Measurements from ENCODE around the gene PHF21B. TPM values are rescaled to one million over a fixed set of nuclear protein-coding genes. Genes with fewer than 3 reads are reported as not detected.

PHF21B gene
- total and polyA plus RNA-seq, 2 experiments from 2014 or later, result 20.6 to 149 TPM

DNA sequence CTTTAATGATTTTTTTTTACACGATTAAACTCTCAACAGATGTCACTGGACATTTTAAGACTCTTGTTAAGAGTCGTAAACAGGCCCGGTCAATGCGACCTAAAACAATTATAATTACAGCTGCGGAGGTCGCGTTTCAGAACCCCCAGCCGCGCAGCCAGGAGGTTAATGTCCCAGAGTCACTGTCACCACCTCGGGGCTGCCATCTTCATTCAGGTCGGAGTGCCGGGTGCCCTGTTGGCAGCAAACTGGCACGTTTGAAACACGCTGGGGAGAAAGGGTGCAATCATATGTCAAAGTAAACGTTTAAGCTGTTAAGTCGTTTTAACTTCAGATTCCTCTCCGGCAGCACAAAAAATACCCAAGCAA is 711 bp upstream of the PHF21B start:
- Histone ChIP-seq H3K4me2 (peak overlapping the region; percentile 81), H3K9me2 (ENCODE audit: insufficient read depth) (no peaks in the 10 kb centered on the region), H2AFZ (no peak overlapping the region), H3K27ac (ENCODE audit: low read depth) (peak overlapping the region; percentile 93), H3K27me3 (ENCODE audit: insufficient read depth) (no peaks in the 10 kb centered on the region), H3K36me3 (ENCODE audit: insufficient read depth) (peaks cover under 1% of the 10 kb centered on the region), H3K4me1 (ENCODE audit: insufficient read depth) (peaks cover 23% of the 10 kb centered on the region), H4K20me1 (replicated peaks; ENCODE audit: insufficient read depth) (peaks cover 3% of the 10 kb centered on the region; the same call in 1 of the 2 replicates), H3K4me3 (peak overlapping the region; percentile 67), H3F3A (replicated peaks; ENCODE audit: low read depth) (0 out of 2 replicates have a peak, but pooled peaks cover 6% of the 10 kb centered on the region), H3K79me2 (replicated peaks; ENCODE audit: insufficient read depth) (peaks cover 30% of the 10 kb centered on the region)
- H3K4me1 Mint-ChIP-seq, result peaks cover 33% of the 10 kb centered on the region
- H3K27ac Mint-ChIP-seq, result peak overlapping the region; percentile 91
- ATAC-seq (no peak), DNase-seq (ENCODE audit: low spot score) (no peak)
- no peaks in the 10 kb centered on the region for H3K9me3 Mint-ChIP-seq
- TF ChIP-seq JUNB (IDR thresholded peaks at IDR 0.05; ENCODE audit: unreplicated experiment), result no peak
- no peak for TF ChIP-seq POLR2AphosphoS5 (IDR thresholded peaks at IDR 0.05; ENCODE audit: low read depth)
- no peak for TF ChIP-seq EZH2phosphoT487 (IDR thresholded peaks at IDR 0.05; ENCODE audit: unreplicated experiment)
- no peak for TF ChIP-seq ZNF331 (CRISPR knock-in tag; IDR thresholded peaks at IDR 0.05; ENCODE audit: low read depth)
- TF ChIP-seq, protein P1, sequence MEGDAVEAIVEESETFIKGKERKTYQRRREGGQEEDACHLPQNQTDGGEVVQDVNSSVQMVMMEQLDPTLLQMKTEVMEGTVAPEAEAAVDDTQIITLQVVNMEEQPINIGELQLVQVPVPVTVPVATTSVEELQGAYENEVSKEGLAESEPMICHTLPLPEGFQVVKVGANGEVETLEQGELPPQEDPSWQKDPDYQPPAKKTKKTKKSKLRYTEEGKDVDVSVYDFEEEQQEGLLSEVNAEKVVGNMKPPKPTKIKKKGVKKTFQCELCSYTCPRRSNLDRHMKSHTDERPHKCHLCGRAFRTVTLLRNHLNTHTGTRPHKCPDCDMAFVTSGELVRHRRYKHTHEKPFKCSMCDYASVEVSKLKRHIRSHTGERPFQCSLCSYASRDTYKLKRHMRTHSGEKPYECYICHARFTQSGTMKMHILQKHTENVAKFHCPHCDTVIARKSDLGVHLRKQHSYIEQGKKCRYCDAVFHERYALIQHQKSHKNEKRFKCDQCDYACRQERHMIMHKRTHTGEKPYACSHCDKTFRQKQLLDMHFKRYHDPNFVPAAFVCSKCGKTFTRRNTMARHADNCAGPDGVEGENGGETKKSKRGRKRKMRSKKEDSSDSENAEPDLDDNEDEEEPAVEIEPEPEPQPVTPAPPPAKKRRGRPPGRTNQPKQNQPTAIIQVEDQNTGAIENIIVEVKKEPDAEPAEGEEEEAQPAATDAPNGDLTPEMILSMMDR (conservative IDR thresholded peaks at IDR 0.05; ENCODE audit: low read depth in 2 of 2), result no peak
- TF ChIP-seq STAT1 (IDR thresholded peaks at IDR 0.05; ENCODE audit: unreplicated experiment), result no peak
- no peak for TF ChIP-seq ZNF114 (CRISPR knock-in tag; IDR thresholded peaks at IDR 0.05)
- TF ChIP-seq CREB1 (CRISPR knock-in tag; IDR thresholded peaks at IDR 0.05; ENCODE audit: low read depth), result no peak
- TF ChIP-seq EZH2 (IDR thresholded peaks at IDR 0.05; ENCODE audit: low read depth, unreplicated experiment), result no peak
- H3K36me3 Mint-ChIP-seq (ENCODE audit: low read depth), result peaks cover 15% of the 10 kb centered on the region
- peak overlapping the region; percentile 89 for H3K4me3 Mint-ChIP-seq
- peaks cover 17% of the 10 kb centered on the region for H3K27me3 Mint-ChIP-seq (ENCODE audit: insufficient read depth, low read depth, poor library complexity)

DNA sequence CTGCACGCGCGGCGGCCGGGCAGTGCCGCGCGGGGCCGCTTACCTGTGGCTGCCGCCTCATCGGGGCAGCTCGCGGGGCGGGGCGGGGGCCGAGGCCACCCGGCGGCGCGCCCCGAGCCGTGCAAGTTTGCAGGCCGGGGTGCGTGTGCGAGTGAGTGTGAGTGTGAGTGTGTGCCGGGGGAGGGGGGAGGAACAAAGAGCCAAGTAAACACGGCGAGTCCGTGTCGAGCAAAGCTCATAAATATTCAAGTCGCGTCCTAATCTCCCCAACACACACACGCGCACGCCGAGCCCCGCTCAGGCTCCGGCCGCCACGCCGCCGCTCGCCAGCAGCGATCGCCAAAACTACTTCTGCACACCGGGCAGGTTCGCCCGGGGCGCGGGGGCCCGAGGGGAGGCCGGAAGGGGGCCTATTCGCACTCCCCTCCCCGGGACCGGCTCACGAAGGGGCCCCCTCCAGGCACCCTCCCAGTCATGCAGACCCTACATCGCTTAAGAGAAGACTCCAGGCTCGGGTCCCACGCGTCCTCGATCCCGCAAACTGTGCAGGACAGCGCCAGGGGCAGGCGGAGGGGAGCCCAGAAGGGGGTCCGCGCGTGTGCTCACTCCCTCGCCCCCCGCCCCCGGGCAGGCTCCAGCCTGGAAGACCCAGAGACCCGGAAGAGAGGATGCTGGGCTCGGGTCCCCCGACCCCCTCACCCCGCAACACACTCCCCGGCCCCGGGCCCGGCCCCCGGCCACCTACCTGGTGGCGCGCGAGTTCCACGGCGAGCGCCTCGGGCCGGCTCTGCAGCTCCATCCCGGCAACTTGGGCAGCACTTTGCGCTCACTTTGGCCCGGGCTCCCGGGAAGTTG is 827 bp downstream of the PHF21B start:
- Mint-ChIP-seq H3K36me3 (ENCODE audit: low read depth) (peaks cover 30% of the 10 kb centered on the region), H3K27ac (peak overlapping the region; percentile 52; the same call in 1 of the 2 replicates), H3K4me3 (peak overlapping the region; percentile 82), H3K4me1 (peaks cover 39% of the 10 kb centered on the region), H3K27me3 (ENCODE audit: insufficient read depth, low read depth, poor library complexity) (peaks cover 19% of the 10 kb centered on the region), H3K9me3 (no peaks in the 10 kb centered on the region)
- TF ChIP-seq POLR2AphosphoS5 (IDR thresholded peaks at IDR 0.05; ENCODE audit: low read depth), result no peak; the same call in 1 of the 2 replicates
- TF ChIP-seq, protein P2, sequence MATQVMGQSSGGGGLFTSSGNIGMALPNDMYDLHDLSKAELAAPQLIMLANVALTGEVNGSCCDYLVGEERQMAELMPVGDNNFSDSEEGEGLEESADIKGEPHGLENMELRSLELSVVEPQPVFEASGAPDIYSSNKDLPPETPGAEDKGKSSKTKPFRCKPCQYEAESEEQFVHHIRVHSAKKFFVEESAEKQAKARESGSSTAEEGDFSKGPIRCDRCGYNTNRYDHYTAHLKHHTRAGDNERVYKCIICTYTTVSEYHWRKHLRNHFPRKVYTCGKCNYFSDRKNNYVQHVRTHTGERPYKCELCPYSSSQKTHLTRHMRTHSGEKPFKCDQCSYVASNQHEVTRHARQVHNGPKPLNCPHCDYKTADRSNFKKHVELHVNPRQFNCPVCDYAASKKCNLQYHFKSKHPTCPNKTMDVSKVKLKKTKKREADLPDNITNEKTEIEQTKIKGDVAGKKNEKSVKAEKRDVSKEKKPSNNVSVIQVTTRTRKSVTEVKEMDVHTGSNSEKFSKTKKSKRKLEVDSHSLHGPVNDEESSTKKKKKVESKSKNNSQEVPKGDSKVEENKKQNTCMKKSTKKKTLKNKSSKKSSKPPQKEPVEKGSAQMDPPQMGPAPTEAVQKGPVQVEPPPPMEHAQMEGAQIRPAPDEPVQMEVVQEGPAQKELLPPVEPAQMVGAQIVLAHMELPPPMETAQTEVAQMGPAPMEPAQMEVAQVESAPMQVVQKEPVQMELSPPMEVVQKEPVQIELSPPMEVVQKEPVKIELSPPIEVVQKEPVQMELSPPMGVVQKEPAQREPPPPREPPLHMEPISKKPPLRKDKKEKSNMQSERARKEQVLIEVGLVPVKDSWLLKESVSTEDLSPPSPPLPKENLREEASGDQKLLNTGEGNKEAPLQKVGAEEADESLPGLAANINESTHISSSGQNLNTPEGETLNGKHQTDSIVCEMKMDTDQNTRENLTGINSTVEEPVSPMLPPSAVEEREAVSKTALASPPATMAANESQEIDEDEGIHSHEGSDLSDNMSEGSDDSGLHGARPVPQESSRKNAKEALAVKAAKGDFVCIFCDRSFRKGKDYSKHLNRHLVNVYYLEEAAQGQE (IDR thresholded peaks at IDR 0.05; ENCODE audit: unreplicated experiment), result peak; percentile 15
- no peak overlapping the region for H2AFZ ChIP-seq
- 0 out of 2 replicates have a peak, but pooled peaks cover 11% of the 10 kb centered on the region for H3F3A ChIP-seq (replicated peaks; ENCODE audit: low read depth)
- H3K27me3 ChIP-seq (ENCODE audit: insufficient read depth), result no peaks in the 10 kb centered on the region
- H3K4me1 ChIP-seq (ENCODE audit: insufficient read depth), result peaks cover 32% of the 10 kb centered on the region
- no peaks in the 10 kb centered on the region for H3K9me2 ChIP-seq (ENCODE audit: insufficient read depth)
- peaks cover 45% of the 10 kb centered on the region for H3K79me2 ChIP-seq (replicated peaks; ENCODE audit: insufficient read depth)
- H4K20me1 ChIP-seq (replicated peaks; ENCODE audit: insufficient read depth), result peaks cover 19% of the 10 kb centered on the region
- DNase-seq (ENCODE audit: low spot score) (peak; percentile 39), ATAC-seq (no peak; the same call in 1 of the 3 replicates)
- H3K27ac ChIP-seq (ENCODE audit: low read depth), result peak overlapping the region; percentile 87
- peaks cover 8% of the 10 kb centered on the region for H3K36me3 ChIP-seq (ENCODE audit: insufficient read depth)
- H3K4me2 ChIP-seq, result peak overlapping the region; percentile 96
- H3K4me3 ChIP-seq, result peak overlapping the region; percentile 93
